ENCODE measurements around the gene IER2. TPM values are rescaled to one million over a fixed set of nuclear protein-coding genes. Genes with fewer than 3 reads are reported as not detected.

The IER2 gene
- total and polyA plus RNA-seq, 9 of the 15 experiments (the other 6 are each of a cell fraction or from before 2014, with no cell fraction given), result 4.5 to 205 (median 23.7) TPM

- TF ChIP-seq, protein P1, sequence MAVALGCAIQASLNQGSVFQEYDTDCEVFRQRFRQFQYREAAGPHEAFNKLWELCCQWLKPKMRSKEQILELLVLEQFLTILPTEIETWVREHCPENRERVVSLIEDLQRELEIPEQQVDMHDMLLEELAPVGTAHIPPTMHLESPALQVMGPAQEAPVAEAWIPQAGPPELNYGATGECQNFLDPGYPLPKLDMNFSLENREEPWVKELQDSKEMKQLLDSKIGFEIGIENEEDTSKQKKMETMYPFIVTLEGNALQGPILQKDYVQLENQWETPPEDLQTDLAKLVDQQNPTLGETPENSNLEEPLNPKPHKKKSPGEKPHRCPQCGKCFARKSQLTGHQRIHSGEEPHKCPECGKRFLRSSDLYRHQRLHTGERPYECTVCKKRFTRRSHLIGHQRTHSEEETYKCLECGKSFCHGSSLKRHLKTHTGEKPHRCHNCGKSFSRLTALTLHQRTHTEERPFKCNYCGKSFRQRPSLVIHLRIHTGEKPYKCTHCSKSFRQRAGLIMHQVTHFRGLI (CRISPR knock-in tag; IDR thresholded peaks at IDR 0.05), result peak; percentile 59; the same call in 1 of the 2 replicates
- no peak for TF ChIP-seq NFE2 (IDR thresholded peaks at IDR 0.05; ENCODE audit: low read depth)
- TF ChIP-seq ZNF79 (CRISPR knock-in tag; IDR thresholded peaks at IDR 0.05; ENCODE audit: low read depth), result peak; percentile 34; the same call in 1 of the 2 replicates
- TF ChIP-seq ZFX (CRISPR knock-in tag; IDR thresholded peaks at IDR 0.05), result peak; percentile 87
- no peak for TF ChIP-seq MIER1 (IDR thresholded peaks at IDR 0.05; ENCODE audit: low read depth)
- TF ChIP-seq, protein P2, sequence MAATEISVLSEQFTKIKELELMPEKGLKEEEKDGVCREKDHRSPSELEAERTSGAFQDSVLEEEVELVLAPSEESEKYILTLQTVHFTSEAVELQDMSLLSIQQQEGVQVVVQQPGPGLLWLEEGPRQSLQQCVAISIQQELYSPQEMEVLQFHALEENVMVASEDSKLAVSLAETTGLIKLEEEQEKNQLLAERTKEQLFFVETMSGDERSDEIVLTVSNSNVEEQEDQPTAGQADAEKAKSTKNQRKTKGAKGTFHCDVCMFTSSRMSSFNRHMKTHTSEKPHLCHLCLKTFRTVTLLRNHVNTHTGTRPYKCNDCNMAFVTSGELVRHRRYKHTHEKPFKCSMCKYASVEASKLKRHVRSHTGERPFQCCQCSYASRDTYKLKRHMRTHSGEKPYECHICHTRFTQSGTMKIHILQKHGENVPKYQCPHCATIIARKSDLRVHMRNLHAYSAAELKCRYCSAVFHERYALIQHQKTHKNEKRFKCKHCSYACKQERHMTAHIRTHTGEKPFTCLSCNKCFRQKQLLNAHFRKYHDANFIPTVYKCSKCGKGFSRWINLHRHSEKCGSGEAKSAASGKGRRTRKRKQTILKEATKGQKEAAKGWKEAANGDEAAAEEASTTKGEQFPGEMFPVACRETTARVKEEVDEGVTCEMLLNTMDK (IDR thresholded peaks at IDR 0.05; ENCODE audit: borderline replicate concordance, insufficient read depth, low read depth, low read length, poor library complexity, severe bottlenecking), result peak; percentile 15
- TF ChIP-seq ZNF124 (CRISPR knock-in tag; IDR thresholded peaks at IDR 0.05), result no peak
- peak in 1 of 3 experiments; percentile 64 for TF ChIP-seq YY1 (IDR thresholded peaks at IDR 0.05; ENCODE audit: borderline replicate concordance in 1 of 3, control insufficient read depth in 1 of 3, extremely low read depth in 1 of 3, insufficient read depth in 3 of 3, insufficient read length in 1 of 3, insufficient replicate concordance in 2 of 3, low read depth in 1 of 3, low read length in 2 of 3)
- TF ChIP-seq MTA1 (IDR thresholded peaks at IDR 0.05; ENCODE audit: borderline replicate concordance), result peak; percentile 80; the same call in 1 of the 2 replicates
- TF ChIP-seq HDAC2 (IDR thresholded peaks at IDR 0.05), result peak; percentile 87
- peak; percentile 90 for TF ChIP-seq SMARCC2 (IDR thresholded peaks at IDR 0.05; ENCODE audit: low read depth)
- peak; percentile 87 for TF ChIP-seq BRD4 (IDR thresholded peaks at IDR 0.05)
- TF ChIP-seq NR2C1 (IDR thresholded peaks at IDR 0.05), result peak; percentile 69
- peak; percentile 57 for TF ChIP-seq NR2C1 (tag; IDR thresholded peaks at IDR 0.05)
- peak; percentile 93 for TF ChIP-seq ZNF395 (CRISPR knock-in tag; IDR thresholded peaks at IDR 0.05)
- no peak for TF ChIP-seq ZNF121 (CRISPR knock-in tag; conservative IDR thresholded peaks at IDR 0.05)
- no peak for TF ChIP-seq XRCC5 (IDR thresholded peaks at IDR 0.05; ENCODE audit: low read depth, low read length)
- peak; percentile 98 for TF ChIP-seq ETV5 (CRISPR knock-in tag; IDR thresholded peaks at IDR 0.05; ENCODE audit: low read depth)
- TF ChIP-seq CGGBP1 (CRISPR knock-in tag; IDR thresholded peaks at IDR 0.05), result no peak
- TF ChIP-seq ZNF282 (CRISPR knock-in tag; IDR thresholded peaks at IDR 0.05), result no peak
- peak; percentile 56; the same call in 1 of the 2 replicates for TF ChIP-seq NR2C2 (CRISPR knock-in tag; IDR thresholded peaks at IDR 0.05)
- TF ChIP-seq NR2C2 (tag; IDR thresholded peaks at IDR 0.05), result peak; percentile 95
These were observed 47.3 kb upstream of the IER2 start, which contains the start of gene LYL1 (continued) for GRCh38 chr19:13102666-13103580.
